GM23338 (cell line): ENCODE data around the gene GBX1. TPM values are rescaled to one million over a fixed set of nuclear protein-coding genes. Genes with fewer than 3 reads are reported as not detected.

Source experiments
- ATAC-seq: fragments of 200-7000 bp; cut with Tn5 transposase; 3 replicates; pipeline ENCODE4 v1.9.1; 2020
- DNase-seq: peaks from one replicate; pipeline ENCODE4 v3.0.0-alpha.2; 2015; ENCODE audit warnings: low spot score
- H2AFZ ChIP-seq: fragments of 200-600 bp; sonication (generic); 2 replicates; pipeline ENCODE4 v1.8.0; 2016; ENCODE audit warnings: antibody characterized with exemption, mild to moderate bottlenecking, moderate library complexity
- H3F3A ChIP-seq: fragments of 200-600 bp; sonication (generic); replicated peaks from 2 replicates; pipeline ENCODE4 v1.8.0; 2017; ENCODE audit warnings: antibody characterized with exemption, mixed run types, low read depth
- H3K27ac ChIP-seq: fragments of 200-600 bp; sonication (generic); 2 replicates; pipeline ENCODE4 v1.6.1; 2016; ENCODE audit warnings: low read depth
- H3K27me3 ChIP-seq: fragments of 200-600 bp; sonication (generic); 2 replicates; pipeline ENCODE4 v1.8.0; 2016; ENCODE audit warnings: mild to moderate bottlenecking, mixed run types, moderate library complexity; ENCODE audit not compliant: insufficient read depth
- H3K36me3 ChIP-seq: fragments of 200-600 bp; sonication (generic); 2 replicates; pipeline ENCODE4 v1.8.0; 2016; ENCODE audit warnings: mild to moderate bottlenecking; ENCODE audit not compliant: insufficient read depth
- H3K4me1 ChIP-seq: fragments of 200-600 bp; sonication (generic); 2 replicates; pipeline ENCODE4 v1.8.0; 2016; ENCODE audit warnings: mild to moderate bottlenecking, moderate library complexity; ENCODE audit not compliant: insufficient read depth
- H3K4me2 ChIP-seq: fragments of 200-600 bp; sonication (generic); 2 replicates; pipeline ENCODE4 v1.7.1; 2017; ENCODE audit warnings: mixed run types
- H3K4me3 ChIP-seq: fragments of 200-600 bp; sonication (generic); 2 replicates; pipeline ENCODE4 v1.6.1; 2016; ENCODE audit warnings: mixed run types
- H3K79me2 ChIP-seq: fragments of 200-600 bp; sonication (generic); replicated peaks from 2 replicates; pipeline ENCODE4 v1.8.0; 2017; ENCODE audit warnings: mild to moderate bottlenecking; ENCODE audit not compliant: insufficient read depth
- H3K9me2 ChIP-seq: fragments of 200-600 bp; sonication (generic); 2 replicates; pipeline ENCODE4 v1.8.0; 2017; ENCODE audit not compliant: insufficient read depth
- H4K20me1 ChIP-seq: fragments of 200-600 bp; sonication (generic); replicated peaks from 2 replicates; pipeline ENCODE4 v1.8.0; 2017; ENCODE audit warnings: mild to moderate bottlenecking; ENCODE audit not compliant: insufficient read depth
- H3K27ac Mint-ChIP-seq: 2 replicates; pipeline ENCODE4 v1.8.0; 2020; ENCODE audit warnings: inconsistent platforms, mild to moderate bottlenecking, moderate library complexity, mixed read lengths
- H3K27me3 Mint-ChIP-seq: 3 replicates; pipeline ENCODE4 v1.8.0; 2022; ENCODE audit warnings: low read depth, mild to moderate bottlenecking, moderate library complexity, mixed read lengths, inconsistent platforms; ENCODE audit not compliant: insufficient read depth, poor library complexity
- H3K36me3 Mint-ChIP-seq: 3 replicates; pipeline ENCODE4 v1.8.0; 2021; ENCODE audit warnings: low read depth, mild to moderate bottlenecking, inconsistent platforms, moderate library complexity, mixed read lengths
- H3K4me1 Mint-ChIP-seq: 3 replicates; pipeline ENCODE4 v1.8.0; 2020; ENCODE audit warnings: mild to moderate bottlenecking, inconsistent platforms, mixed read lengths
- H3K4me3 Mint-ChIP-seq: 3 replicates; pipeline ENCODE4 v1.8.0; 2021; ENCODE audit warnings: moderate library complexity, mild to moderate bottlenecking, inconsistent platforms, mixed read lengths
- H3K9me3 Mint-ChIP-seq: 3 replicates; pipeline ENCODE4 v1.8.0; 2020; ENCODE audit warnings: moderate library complexity, mild to moderate bottlenecking, inconsistent platforms, mixed read lengths
- CREB1 ChIP-seq: fragments of 250-450 bp; sonication (Bioruptor Pico); IDR thresholded peaks from 2 replicates; pipeline ENCODE4 v1.5.0; 2020; ENCODE audit warnings: low read depth, mild to moderate bottlenecking, moderate library complexity
- EZH2phosphoT487 ChIP-seq: fragments of 200-600 bp; sonication (generic); IDR thresholded peaks from one replicate; pipeline ENCODE4 v1.8.1; 2018; ENCODE audit warnings: antibody characterized with exemption; ENCODE audit not compliant: unreplicated experiment
- JUNB ChIP-seq: IDR thresholded peaks from one replicate; pipeline ENCODE4 v1.6.1; 2016; ENCODE audit warnings: antibody characterized with exemption; ENCODE audit not compliant: unreplicated experiment
- NANOG ChIP-seq: IDR thresholded peaks from 2 replicates; pipeline ENCODE4 v1.6.1; 2016; ENCODE audit warnings: antibody characterized with exemption, borderline replicate concordance
- REST ChIP-seq: IDR thresholded peaks from one replicate; pipeline ENCODE4 v1.6.1; 2018; ENCODE audit warnings: antibody characterized with exemption; ENCODE audit not compliant: unreplicated experiment
- ZNF462 ChIP-seq: fragments of 250-450 bp; sonication (Bioruptor Pico); IDR thresholded peaks from 2 replicates; pipeline ENCODE4 v1.5.0; 2020; ENCODE audit warnings: mild to moderate bottlenecking, moderate library complexity
- polyA plus RNA-seq: library from polyadenylated mRNA; unstranded; fragments of >200 nt; fragmentation: Nextera tagmentation; extraction: Ambion mirVana; gene quantifications from 2 replicates; pipeline ENCODE4 v1.2.1, GENCODE V29; 2016
- total RNA-seq: library from RNA; depleted of rRNA; stranded (reverse); fragments of >200 nt; shearing (Covaris generic); gene quantifications from 2 replicates; pipeline ENCODE4 v1.2.3, GENCODE V29; 2014

The GBX1 gene
- total and polyA plus RNA-seq, 2 experiments from 2014 or later: 0.24 TPM; not detected in 1

GRCh38 chr7:151100921-151101320, 66.6 kb downstream of the GBX1 start:
- H3K27me3 Mint-ChIP-seq: peaks cover 14% of the 10 kb centered on the region
- Histone ChIP-seq H4K20me1 (peaks cover 12% of the 10 kb centered on the region), H3K9me2 (no peaks in the 10 kb centered on the region), H2AFZ (no peak overlapping the region), H3K79me2 (peaks cover 78% of the 10 kb centered on the region), H3K4me3 (no peak overlapping the region), H3K27me3 (no peaks in the 10 kb centered on the region), H3F3A (peaks cover 16% of the 10 kb centered on the region; the same call in 1 of the 2 replicates), H3K4me2 (no peak overlapping the region), H3K27ac (no peak overlapping the region), H3K4me1 (peaks cover 52% of the 10 kb centered on the region), H3K36me3 (no peaks in the 10 kb centered on the region)
- TF ChIP-seq REST (no peak), JUNB (no peak)
- H3K9me3 Mint-ChIP-seq: no peaks in the 10 kb centered on the region; the same call in 2 of the 3 replicates
- no peak overlapping the region; the same call in 1 of the 2 replicates for H3K27ac Mint-ChIP-seq
- no peak overlapping the region for H3K4me3 Mint-ChIP-seq
- peaks cover 40% of the 10 kb centered on the region for H3K4me1 Mint-ChIP-seq
- peaks cover 10% of the 10 kb centered on the region; the same call in 2 of the 3 replicates for H3K36me3 Mint-ChIP-seq
- no peak for ATAC-seq
- no peak for DNase-seq

GRCh38 chr7:151099486-151100211, 67.8 kb downstream of the GBX1 start:
- H3K4me3 Mint-ChIP-seq: no peak overlapping the region
- peak overlapping the region; percentile 32; the same call in 1 of the 2 replicates for H3K27ac ChIP-seq
- H3K9me3 Mint-ChIP-seq: no peaks in the 10 kb centered on the region; the same call in 2 of the 3 replicates
- H3F3A ChIP-seq: peaks cover 18% of the 10 kb centered on the region; the same call in 1 of the 2 replicates
- DNase-seq (no peak), ATAC-seq (peak; percentile 41)
- H3K27me3 ChIP-seq: no peaks in the 10 kb centered on the region
- H3K79me2 ChIP-seq: peaks cover 81% of the 10 kb centered on the region
- no peak overlapping the region for H3K4me3 ChIP-seq
- peaks cover 11% of the 10 kb centered on the region; the same call in 2 of the 3 replicates for H3K36me3 Mint-ChIP-seq
- H3K4me1 Mint-ChIP-seq: peaks cover 32% of the 10 kb centered on the region
- no peak overlapping the region for H2AFZ ChIP-seq
- H3K36me3 ChIP-seq: no peaks in the 10 kb centered on the region
- no peak overlapping the region for H3K27ac Mint-ChIP-seq
- peaks cover 14% of the 10 kb centered on the region for H3K27me3 Mint-ChIP-seq
- peaks cover 44% of the 10 kb centered on the region for H3K4me1 ChIP-seq
- H4K20me1 ChIP-seq: peaks cover 20% of the 10 kb centered on the region
- no peak overlapping the region for H3K4me2 ChIP-seq
- no peaks in the 10 kb centered on the region for H3K9me2 ChIP-seq
- TF ChIP-seq NANOG (no peak), CREB1 (no peak), EZH2phosphoT487 (no peak), ZNF462 (CRISPR knock-in tag) (no peak), REST (no peak)
